CD4-positive, alpha-beta T cell treated with Interleukin-10 for 1 hour (primary cell): ENCODE data around the gene RAB4A.

ENCODE experiments used
- DNase-seq: peaks from one replicate; pipeline ENCODE4 v3.0.0-alpha.2; 2020

RAB4A gene

DNA sequence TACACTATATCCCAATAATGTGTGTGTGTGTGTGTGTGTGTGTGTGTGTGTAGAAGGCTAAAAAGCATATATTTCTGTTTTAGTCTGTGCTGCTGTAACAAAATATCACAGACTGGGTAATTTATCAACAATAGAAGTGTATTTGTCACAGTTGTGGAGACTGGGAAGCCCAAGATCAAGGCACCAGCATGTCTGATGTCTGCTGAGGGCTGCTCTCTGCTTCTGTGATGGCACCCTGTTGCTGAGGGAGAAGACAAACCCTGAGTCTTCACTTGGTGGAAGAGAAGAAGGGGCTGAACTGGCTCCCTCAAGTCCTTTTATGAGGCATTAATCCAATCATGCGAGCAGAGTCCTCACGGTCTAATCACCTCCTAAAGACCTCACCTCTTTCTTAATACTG, 23.0 kb upstream of the RAB4A start:
- no peak for DNase-seq

DNA sequence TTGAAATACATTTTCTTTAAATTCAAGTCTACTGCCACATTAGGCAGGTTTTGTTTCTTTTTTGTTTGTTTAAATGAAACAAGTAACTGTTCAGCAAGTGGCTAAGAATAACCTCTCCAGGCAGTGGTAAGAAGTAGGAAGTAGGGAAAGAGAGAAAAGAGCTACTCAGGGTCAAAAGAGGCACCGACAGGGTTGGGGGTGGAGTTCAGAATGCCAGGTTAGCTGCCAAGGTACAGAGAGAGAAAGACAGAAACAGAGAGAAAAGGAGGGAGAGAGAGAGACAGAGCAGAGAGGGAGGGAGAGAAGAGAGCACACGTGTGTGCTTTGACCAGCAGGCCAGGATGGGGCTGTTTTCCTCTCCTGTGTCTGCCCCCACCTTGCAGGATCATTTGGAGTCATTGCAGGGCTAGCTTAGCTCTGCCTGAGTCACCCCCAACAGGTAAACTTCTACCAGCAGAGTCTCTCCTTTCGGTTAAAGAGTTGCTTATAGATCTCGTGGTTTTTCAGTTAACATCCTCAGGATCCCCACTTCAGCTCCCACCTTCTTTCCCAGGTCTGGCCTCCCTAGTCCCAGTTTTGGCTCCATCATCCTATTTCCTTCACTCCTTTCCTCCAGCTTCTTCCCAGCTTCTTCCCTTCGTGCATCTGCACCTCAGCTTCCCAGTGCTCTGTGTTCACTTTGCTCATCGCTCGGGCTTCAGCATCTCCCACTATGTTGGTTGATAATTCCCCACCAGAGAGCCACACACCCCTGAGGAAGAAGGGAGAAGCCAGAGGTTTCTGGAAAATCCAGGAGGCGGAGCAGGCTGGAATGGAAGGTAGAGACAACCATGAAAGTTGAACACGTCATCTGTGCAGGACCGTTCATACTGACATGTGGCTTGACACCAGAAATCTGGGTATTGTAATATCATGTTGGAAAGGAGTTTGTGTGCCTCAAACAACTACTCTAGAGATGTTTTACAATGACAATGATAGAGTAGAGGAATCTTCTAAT, 21.8 kb upstream of the RAB4A start:
- DNase-seq, result no peak

GRCh38 chr1:229249854-229250644, 20.9 kb upstream of the RAB4A start:
- no peak for DNase-seq

DNA sequence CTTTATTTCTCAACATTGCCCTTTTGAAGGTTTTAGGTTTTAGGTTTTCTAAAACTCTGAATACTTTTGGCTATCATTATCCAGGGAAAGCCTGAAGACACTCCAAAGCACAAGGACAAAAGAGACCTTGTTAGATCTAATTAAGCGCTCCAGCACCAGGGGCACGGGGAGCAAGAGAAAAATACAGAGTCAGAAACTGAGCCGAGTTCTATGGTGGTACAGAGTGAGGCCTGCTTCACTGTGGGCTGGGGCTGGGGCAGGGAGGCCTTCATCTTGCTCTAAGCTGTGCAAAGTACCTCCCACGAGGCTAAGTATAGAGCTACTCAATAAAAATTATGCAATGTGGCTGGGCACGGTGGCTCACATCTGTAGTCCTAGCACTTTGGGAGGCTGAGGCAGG, 19.7 kb upstream of the RAB4A start:
- DNase-seq, result no peak

DNA sequence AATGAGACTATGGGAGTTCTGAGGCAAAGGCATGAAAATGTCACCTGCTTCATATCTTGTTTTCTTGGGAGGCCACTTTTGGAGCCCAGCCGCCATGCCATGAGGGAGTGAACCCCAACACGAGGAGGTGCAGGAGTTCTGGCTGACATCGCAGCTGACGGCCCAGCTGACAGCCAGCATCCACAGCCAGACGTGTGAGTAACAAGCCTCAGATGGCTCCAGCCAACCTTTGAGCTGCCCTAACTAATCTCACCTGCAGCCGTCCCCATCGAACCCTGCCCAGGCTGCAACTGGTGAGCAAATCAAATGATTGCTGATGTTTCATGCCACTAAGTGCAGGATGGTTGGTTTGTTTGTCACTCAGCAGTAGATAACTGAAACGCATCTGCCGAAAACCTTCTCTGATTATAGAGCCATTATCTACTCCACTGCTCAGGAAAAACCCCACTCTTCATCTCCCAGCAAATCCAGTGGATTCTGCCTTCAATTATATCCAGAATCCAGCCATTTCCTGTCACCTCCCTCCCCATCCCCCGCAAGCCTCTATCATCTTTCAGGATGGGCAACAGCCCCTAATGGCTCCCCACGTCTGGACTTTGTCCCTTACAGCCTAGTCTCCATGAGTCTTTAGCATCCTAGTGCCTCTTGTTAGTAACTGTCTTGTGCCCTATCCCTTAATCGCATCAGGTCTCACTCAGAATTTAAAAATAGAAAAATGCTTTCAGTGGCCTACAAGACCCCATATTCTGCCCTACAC, 18.5 kb upstream of the RAB4A start:
- no peak for DNase-seq

DNA sequence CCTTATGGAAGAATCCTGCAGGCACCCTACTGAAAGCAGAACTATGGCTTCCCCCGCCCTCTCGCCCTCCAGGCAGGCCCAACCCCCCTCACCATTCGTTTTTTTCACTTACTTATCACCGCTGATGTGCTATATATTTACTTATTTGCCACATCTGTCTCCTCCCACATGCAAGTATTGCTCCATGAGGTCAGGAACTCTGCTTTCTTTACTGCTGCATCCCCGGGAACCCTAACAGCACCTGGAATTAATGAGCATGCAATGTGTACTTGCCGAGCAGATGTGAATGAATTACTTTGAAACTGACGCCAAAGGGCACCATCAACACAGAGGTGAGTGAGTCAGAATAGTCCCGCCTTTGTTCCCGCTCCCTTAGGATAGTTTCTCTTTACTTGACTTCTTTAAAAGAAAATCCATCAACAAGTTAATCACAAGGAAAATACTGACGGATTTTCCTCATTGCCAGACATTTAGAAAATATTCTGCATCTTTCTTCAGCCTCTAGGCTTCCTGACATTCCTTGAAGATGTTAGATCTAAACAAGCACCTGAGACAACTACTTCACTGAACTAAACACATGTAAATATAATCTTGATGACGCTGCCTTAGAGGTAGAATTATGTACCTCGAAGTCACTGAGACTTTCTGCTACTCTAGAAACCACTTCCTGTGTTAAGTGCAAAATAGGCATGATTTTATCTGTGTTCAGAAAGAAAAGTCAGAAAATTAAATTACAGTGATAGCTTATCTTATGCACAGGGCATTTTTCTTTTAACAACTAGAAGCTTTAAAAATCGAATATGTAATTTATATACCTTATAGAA, 17.5 kb upstream of the RAB4A start:
- DNase-seq, result peak; percentile 74

GRCh38 chr1:229254910-229255541, 15.9 kb upstream of the RAB4A start:
- DNase-seq, result peak; percentile 61

DNA sequence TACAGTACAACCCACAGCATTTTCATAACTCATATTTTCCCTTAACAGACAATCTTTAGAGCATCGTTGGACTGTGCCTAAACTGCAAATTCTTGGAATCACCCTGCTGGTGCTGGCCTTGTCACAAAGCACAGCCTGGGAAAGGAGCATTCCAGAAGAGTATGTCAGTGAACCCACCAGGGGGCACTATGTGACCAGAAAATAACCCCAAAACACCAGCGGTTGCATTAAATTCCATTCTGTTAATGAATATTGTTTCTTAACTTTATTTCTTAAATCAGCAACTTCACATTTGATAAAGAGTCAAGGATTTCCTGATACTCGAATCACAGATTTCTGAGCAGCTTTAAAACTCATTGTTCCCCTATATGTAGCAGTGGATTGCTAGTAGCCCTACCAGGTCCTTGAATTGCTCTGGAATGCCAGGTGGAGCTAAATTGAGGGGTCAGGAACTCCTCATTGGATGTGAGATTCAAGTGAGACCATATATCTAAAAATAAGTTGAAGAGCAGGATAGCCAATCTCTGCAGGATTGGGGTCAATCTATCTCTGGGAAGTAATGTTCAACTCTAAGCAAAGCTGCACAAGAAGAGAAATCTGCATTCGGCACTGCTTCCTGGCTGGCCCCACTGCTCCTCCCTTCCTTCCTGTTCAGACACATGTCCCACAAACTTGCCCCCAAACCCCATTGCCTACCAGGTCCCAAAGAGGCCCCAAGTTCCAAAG, 12.7 kb upstream of the RAB4A start:
- peak; percentile 77 for DNase-seq

- DNase-seq, result no peak
Measured at GRCh38 chr1:229258757-229259060, 12.2 kb upstream of the RAB4A start.

DNA sequence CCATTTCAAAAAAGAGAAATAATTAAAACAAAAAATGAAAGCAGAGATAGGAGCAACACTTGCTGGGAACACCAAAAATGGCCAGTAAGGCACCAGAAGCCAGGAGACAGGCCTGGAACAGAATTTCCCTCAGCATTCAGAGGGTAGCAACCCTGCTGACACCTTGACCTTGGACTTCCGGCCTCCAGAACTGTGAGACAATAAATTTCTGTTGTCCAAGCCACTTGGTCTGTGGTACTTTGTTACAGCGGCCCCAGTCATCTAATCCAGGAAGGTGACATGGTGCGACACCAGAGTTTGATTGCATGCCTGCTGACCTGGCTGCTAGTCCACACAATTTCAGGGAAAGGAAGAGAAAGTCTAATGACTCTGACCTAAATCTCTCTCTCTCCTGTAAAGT, 10.6 kb upstream of the RAB4A start:
- DNase-seq, result no peak

GRCh38 chr1:229262239-229262638, 8.7 kb upstream of the RAB4A start:
- no peak for DNase-seq

GRCh38 chr1:229263254-229263653, 7.7 kb upstream of the RAB4A start:
- DNase-seq, result no peak

- no peak for DNase-seq
Measured at GRCh38 chr1:229264068-229264467, 6.8 kb upstream of the RAB4A start.

DNA sequence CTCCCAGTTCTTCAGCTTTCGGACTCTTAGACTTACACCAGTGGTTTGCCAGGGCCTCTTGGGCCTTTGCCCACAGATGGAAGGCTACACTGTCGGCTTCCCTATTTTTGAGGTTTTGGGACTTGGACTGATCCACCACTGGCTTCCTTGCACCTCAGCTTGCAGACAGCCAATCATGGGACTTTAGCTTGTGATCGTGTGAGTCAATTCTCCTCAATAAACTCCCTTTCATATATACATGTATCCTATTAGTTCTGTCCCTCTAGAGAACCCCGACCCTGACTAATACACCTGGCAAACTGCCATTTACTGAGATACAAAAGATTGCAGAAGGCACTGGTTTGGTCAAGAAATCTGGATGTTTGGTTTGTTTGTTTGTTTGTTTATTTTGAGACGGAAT, 6.4 kb upstream of the RAB4A start:
- DNase-seq, result no peak

DNA sequence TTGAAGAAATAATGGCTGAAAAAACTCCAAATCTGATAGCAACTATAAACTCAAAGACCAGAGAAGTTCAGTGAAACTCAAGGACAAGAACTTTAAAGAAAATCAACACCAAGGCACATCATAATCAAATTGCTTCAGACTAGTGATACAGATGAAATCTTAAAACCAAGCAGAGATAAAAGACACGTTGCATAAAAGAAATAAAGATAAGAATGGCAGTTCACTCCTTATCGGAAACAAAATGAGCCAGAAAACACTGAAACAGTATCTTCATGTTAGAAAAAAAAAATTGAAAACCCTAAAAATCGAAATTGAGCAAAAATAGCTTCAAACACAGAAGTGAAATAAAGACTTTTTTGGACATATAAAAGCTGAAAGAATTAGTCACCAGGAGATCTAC, 4.6 kb upstream of the RAB4A start:
- DNase-seq, result no peak

DNA sequence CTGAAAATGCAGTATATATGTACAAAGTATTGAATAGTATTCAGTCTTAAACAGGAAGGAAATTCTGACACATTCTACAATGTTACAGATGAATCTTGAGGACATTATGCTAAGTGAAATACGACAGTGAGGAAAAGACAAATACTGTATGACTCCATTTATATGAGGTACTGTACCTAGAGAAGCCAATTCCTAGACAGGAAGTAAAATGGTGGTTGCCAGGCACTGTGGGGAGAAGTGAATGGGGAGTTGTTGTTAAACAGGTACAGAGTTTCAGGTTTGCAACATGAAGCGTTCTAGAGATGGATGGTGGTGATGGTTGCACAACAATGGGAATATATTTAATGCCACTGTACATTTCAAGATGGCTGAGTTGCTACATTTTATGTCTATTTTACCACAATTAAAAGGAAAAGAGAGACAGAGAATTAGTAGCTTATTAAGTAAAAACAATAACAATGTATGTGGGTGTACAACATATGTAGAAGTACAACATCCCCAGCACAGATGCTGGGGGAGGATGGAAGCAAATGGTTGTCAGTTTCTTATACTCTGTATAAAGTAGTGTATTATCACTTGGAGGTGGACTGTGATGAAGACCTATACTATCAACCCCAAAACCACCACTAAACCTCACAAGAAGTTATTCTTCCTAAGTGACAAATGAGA, 3.9 kb upstream of the RAB4A start:
- DNase-seq, result no peak

GRCh38 chr1:229268505-229268904, 2.4 kb upstream of the RAB4A start:
- no peak for DNase-seq

GRCh38 chr1:229271448-229272159, 693 bp downstream of the RAB4A start:
- peak; percentile 43 for DNase-seq

GRCh38 chr1:229272164-229273158, 1.6 kb downstream of the RAB4A start:
- no peak for DNase-seq
